ENCODE results near the gene HSPB7.
"Not testable (repeated sequence)": the region's sequence is repeated elsewhere in the genome, so short reads cannot be mapped to it uniquely, and the experiment has no call there.

The HSPB7 gene

GRCh38 chr1:16017461-16018303, at the start of gene HSPB7:
Gene HSPB7, minus strand, starts transcription at chr1:16018043. Its CDS starts 80 bp downstream, at chr1:16017963.
- DNase-seq, result no peak

GRCh38 chr1:16067127-16067768, 49.4 kb upstream of the HSPB7 start:
- no peak for DNase-seq

- DNase-seq, result no peak
Observed at GRCh38 chr1:16066245-16066644, 48.4 kb upstream of the HSPB7 start.

- no peak for DNase-seq
Observed at GRCh38 chr1:16065269-16065576, 47.4 kb upstream of the HSPB7 start.

- DNase-seq, result no peak
Observed at GRCh38 chr1:16064536-16065268, 46.9 kb upstream of the HSPB7 start.

- no peak for DNase-seq
Observed at GRCh38 chr1:16063921-16064320, 46.1 kb upstream of the HSPB7 start.

GRCh38 chr1:16063226-16063829, 45.5 kb upstream of the HSPB7 start:
- DNase-seq, result no peak

GRCh38 chr1:16062687-16063075, 44.8 kb upstream of the HSPB7 start:
- not testable (repeated sequence) for DNase-seq

- DNase-seq, result not testable (repeated sequence)
Observed at GRCh38 chr1:16061989-16062686, 44.3 kb upstream of the HSPB7 start.

GRCh38 chr1:16061266-16061665, 43.4 kb upstream of the HSPB7 start:
- no peak for DNase-seq

- not testable (repeated sequence) for DNase-seq
Observed at GRCh38 chr1:16058394-16059120, 40.7 kb upstream of the HSPB7 start.

- not testable (repeated sequence) for DNase-seq
Observed at GRCh38 chr1:16057314-16057915, 39.6 kb upstream of the HSPB7 start.

- not testable (repeated sequence) for DNase-seq
Observed at GRCh38 chr1:16056521-16056912, 38.7 kb upstream of the HSPB7 start.

GRCh38 chr1:16055613-16056520, 38.0 kb upstream of the HSPB7 start:
- peak; percentile 45 for DNase-seq

GRCh38 chr1:16054598-16055540, 37.0 kb upstream of the HSPB7 start:
- no peak for DNase-seq

GRCh38 chr1:16053781-16054502, 36.1 kb upstream of the HSPB7 start:
- no peak for DNase-seq

- not testable (repeated sequence) for DNase-seq
Observed at GRCh38 chr1:16051949-16052348, 34.1 kb upstream of the HSPB7 start.

- no peak for DNase-seq
Observed at GRCh38 chr1:16051039-16051438, 33.2 kb upstream of the HSPB7 start.

- DNase-seq, result no peak
Observed at GRCh38 chr1:16050328-16050727, 32.5 kb upstream of the HSPB7 start.
